ENCODE measurements around the gene BCL2.

Gene BCL2

DNA sequence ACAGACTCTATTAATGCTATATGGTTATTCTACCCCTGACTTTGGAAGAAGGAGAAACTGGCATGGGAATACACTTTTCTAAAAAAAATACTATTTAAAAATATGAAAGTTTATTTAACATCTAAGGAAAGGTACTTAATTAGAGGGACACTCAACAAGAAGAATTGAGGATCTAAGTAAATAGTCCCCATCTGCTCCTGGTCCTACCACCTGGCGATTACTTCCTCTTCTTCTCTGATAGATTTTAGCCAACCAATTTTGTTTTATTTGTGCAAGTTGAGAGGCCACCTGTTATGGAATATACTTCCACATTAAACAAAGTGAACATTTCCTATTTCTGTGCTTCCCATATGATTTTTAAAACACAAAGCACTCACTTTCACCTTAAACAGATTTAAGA, 111.7 kb downstream of the BCL2 start:
- TF ChIP-seq, protein P1, sequence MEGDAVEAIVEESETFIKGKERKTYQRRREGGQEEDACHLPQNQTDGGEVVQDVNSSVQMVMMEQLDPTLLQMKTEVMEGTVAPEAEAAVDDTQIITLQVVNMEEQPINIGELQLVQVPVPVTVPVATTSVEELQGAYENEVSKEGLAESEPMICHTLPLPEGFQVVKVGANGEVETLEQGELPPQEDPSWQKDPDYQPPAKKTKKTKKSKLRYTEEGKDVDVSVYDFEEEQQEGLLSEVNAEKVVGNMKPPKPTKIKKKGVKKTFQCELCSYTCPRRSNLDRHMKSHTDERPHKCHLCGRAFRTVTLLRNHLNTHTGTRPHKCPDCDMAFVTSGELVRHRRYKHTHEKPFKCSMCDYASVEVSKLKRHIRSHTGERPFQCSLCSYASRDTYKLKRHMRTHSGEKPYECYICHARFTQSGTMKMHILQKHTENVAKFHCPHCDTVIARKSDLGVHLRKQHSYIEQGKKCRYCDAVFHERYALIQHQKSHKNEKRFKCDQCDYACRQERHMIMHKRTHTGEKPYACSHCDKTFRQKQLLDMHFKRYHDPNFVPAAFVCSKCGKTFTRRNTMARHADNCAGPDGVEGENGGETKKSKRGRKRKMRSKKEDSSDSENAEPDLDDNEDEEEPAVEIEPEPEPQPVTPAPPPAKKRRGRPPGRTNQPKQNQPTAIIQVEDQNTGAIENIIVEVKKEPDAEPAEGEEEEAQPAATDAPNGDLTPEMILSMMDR (IDR thresholded peaks at IDR 0.05), result no peak

DNA sequence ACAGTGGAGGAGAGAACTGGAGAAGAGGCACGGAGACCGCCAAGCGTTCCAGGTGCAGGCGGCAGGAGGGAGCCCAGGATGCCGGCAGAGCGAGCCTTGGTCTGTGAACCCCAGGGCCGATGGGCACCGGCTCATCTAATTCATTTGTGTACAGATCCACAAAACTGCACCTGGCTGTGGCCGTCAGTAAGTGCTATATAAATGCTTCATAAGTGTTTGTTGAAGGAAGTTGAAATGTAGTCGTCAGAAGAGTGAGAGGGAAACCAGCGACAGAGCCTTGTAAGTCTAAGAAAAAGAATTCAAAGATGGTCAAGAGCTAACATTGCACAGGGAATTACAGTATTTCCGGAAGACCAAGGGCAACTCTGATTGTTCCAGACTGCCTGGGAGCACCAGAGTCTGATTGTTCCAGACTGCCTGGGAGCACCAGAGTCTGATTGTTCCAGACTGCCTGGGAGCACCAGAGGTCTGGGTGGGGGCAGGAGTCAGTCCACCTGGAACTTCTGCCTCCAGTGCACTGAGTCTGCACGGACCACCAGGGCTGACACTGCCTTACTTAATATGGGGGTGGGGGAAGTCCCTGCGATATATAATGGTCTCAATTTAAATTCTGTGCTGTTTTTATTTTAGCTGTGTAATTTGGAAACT, 112.3 kb downstream of the BCL2 start:
- TF ChIP-seq, protein P1 (IDR thresholded peaks at IDR 0.05), result no peak
- Histone ChIP-seq H3K4me1 (peaks cover 9% of the 10 kb centered on the region), H3K4me2 (ENCODE audit: low read length) (no peak overlapping the region), H3K9ac (no peak overlapping the region), H3K79me2 (peaks cover 4% of the 10 kb centered on the region), H3K27me3 (ENCODE audit: control insufficient read depth, insufficient read depth, low read length) (no peaks in the 10 kb centered on the region), H3K4me3 (ENCODE audit: low read depth, low read length) (no peak overlapping the region), H2AFZ (no peak overlapping the region), H3K9me3 (ENCODE audit: control insufficient read depth, low read length) (no peaks in the 10 kb centered on the region), H3K27ac (no peak overlapping the region), H3K36me3 (ENCODE audit: control insufficient read depth, insufficient read depth, low read length) (no peaks in the 10 kb centered on the region)

More for the DNA sequence above, 111.7 kb downstream of the BCL2 start:
- Histone ChIP-seq H3K4me3 (ENCODE audit: low read depth, low read length) (no peak overlapping the region), H3K9ac (no peak overlapping the region), H3K79me2 (peaks cover 4% of the 10 kb centered on the region), H3K27me3 (ENCODE audit: control insufficient read depth, insufficient read depth, low read length) (no peaks in the 10 kb centered on the region), H3K4me1 (peaks cover 9% of the 10 kb centered on the region), H3K27ac (no peak overlapping the region), H3K36me3 (ENCODE audit: control insufficient read depth, insufficient read depth, low read length) (no peaks in the 10 kb centered on the region), H2AFZ (no peak overlapping the region), H3K9me3 (ENCODE audit: control insufficient read depth, low read length) (no peaks in the 10 kb centered on the region), H3K4me2 (ENCODE audit: low read length) (no peak overlapping the region)

DNA sequence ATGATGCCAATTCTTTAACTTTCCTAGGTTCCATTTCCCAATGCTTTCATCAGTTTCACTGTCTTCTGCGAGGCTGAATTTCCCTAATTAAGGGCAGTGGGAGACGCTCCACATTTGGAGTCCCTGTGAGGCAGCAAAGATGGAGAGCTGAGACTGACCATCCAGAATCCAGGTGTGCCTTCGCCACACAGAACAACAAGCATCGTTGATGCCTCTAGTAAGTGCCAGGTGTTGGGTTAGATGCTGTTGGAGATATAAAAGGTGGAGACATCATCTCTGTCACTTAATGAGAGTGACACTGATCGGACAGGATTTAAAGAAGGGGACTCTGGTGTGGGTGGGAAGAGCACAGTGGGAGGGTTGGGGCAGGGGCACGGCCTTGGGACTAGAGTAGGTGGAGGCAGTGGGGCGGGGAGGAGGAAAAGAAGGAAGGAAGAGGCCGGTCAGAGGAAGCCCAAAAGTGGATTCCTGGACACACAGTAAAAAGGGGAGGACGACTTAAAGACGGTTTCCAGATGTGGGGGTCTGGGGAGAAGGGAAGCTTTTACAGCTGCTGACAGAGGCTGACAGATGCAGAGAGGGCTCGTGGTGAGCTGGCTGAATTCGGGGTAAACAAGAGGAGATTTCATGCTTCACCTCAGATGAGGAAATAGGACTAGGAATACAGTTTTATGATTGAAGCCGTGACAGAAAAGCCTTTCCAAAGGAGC, 113.0 kb downstream of the BCL2 start:
- no peaks in the 10 kb centered on the region for H3K27me3 ChIP-seq (ENCODE audit: control insufficient read depth, insufficient read depth, low read length)
- no peak overlapping the region for H3K4me2 ChIP-seq (ENCODE audit: low read length)
- H3K9me3 ChIP-seq (ENCODE audit: control insufficient read depth, low read length), result no peaks in the 10 kb centered on the region
- TF ChIP-seq, protein P1 (IDR thresholded peaks at IDR 0.05), result no peak
- H2AFZ ChIP-seq, result no peak overlapping the region
- no peak overlapping the region for H3K27ac ChIP-seq
- H3K79me2 ChIP-seq, result peaks cover 4% of the 10 kb centered on the region
- H3K4me1 ChIP-seq, result peaks cover 9% of the 10 kb centered on the region
- H3K36me3 ChIP-seq (ENCODE audit: control insufficient read depth, insufficient read depth, low read length), result no peaks in the 10 kb centered on the region
- H3K9ac ChIP-seq, result no peak overlapping the region
- H3K4me3 ChIP-seq (ENCODE audit: low read depth, low read length), result no peak overlapping the region

DNA sequence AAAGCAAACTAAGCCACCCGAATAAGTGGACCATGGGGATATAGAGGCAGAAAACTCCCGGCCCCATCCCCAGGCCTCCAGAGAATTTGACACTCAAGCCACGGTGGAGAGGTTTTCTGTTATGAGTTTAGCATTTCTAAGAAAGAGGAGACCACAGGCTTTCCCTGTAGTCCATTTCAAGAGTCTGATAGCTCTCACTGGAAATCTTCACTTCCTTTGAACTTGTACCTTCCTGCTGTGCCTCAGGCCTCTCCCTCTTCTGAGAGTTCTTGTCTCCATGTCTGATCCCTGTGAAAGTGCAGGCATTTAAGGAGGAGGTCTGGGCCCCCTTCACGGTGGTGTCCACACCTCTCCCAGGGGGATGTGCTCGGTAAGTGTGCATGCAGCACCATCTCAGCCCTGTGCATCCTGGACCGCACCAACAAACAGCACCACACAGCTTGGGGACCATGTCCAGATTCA, 113.7 kb downstream of the BCL2 start:
- Histone ChIP-seq H3K4me3 (ENCODE audit: low read depth, low read length) (no peak overlapping the region), H3K27ac (no peak overlapping the region), H3K9me3 (ENCODE audit: control insufficient read depth, low read length) (no peaks in the 10 kb centered on the region), H3K27me3 (ENCODE audit: control insufficient read depth, insufficient read depth, low read length) (no peaks in the 10 kb centered on the region), H3K4me2 (ENCODE audit: low read length) (no peak overlapping the region), H3K9ac (no peak overlapping the region), H3K36me3 (ENCODE audit: control insufficient read depth, insufficient read depth, low read length) (no peaks in the 10 kb centered on the region), H3K79me2 (peaks cover 4% of the 10 kb centered on the region), H3K4me1 (peaks cover 9% of the 10 kb centered on the region), H2AFZ (no peak overlapping the region)
- TF ChIP-seq, protein P1 (IDR thresholded peaks at IDR 0.05), result no peak

All from parathyroid adenoma (tissue), 2 donors.